ENCODE results near the gene AKT2.

DNA sequence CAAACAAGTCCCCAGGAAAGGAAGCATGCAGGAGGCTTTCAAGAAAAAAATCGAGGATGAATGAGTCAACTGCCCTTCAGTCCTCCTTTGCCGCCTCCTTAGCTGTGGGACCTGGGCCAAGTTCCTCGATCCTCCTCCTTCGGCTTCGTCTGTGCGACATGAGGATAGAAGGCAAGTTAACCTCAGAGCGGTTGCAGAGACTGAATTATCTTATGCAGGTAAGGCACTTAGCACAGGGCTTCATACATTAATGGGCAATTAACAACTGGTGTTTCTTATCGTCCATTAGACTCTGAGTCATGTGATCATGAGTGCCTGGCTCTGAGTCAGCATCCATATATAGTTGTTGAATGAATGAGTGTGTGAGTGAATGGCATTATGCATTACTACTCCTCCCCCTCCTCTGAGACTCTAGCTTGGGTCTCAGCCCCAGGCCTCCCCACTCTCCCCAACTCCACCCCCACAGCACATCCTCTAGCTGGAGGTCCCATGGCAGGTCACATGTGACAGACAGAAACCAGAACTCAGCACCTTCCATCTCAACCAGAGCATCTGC is 65.3 kb downstream of the AKT2 start:
- TF ChIP-seq, protein P1, sequence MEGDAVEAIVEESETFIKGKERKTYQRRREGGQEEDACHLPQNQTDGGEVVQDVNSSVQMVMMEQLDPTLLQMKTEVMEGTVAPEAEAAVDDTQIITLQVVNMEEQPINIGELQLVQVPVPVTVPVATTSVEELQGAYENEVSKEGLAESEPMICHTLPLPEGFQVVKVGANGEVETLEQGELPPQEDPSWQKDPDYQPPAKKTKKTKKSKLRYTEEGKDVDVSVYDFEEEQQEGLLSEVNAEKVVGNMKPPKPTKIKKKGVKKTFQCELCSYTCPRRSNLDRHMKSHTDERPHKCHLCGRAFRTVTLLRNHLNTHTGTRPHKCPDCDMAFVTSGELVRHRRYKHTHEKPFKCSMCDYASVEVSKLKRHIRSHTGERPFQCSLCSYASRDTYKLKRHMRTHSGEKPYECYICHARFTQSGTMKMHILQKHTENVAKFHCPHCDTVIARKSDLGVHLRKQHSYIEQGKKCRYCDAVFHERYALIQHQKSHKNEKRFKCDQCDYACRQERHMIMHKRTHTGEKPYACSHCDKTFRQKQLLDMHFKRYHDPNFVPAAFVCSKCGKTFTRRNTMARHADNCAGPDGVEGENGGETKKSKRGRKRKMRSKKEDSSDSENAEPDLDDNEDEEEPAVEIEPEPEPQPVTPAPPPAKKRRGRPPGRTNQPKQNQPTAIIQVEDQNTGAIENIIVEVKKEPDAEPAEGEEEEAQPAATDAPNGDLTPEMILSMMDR (IDR thresholded peaks at IDR 0.05 in 4 of 5, conservative IDR thresholded peaks at IDR 0.05 in 1 of 5): no peak
- TF ChIP-seq POLR2A (IDR thresholded peaks at IDR 0.05): no peak

Data from gastrocnemius medialis (tissue), 4 donors.